ENCODE measurements around the gene TMEM169. TPM values are rescaled to one million over a fixed set of nuclear protein-coding genes. Genes with fewer than 3 reads are reported as not detected.
A peak's percentile ranks its signal among the peaks of the same experiment; 100 is the strongest.

TMEM169 gene
- total and polyA plus RNA-seq, 2 of the 13 experiments (the other 11 are each of a cell fraction or from before 2014, with no cell fraction given) = 1.5 to 4.5 TPM

- TF ChIP-seq, protein P1, sequence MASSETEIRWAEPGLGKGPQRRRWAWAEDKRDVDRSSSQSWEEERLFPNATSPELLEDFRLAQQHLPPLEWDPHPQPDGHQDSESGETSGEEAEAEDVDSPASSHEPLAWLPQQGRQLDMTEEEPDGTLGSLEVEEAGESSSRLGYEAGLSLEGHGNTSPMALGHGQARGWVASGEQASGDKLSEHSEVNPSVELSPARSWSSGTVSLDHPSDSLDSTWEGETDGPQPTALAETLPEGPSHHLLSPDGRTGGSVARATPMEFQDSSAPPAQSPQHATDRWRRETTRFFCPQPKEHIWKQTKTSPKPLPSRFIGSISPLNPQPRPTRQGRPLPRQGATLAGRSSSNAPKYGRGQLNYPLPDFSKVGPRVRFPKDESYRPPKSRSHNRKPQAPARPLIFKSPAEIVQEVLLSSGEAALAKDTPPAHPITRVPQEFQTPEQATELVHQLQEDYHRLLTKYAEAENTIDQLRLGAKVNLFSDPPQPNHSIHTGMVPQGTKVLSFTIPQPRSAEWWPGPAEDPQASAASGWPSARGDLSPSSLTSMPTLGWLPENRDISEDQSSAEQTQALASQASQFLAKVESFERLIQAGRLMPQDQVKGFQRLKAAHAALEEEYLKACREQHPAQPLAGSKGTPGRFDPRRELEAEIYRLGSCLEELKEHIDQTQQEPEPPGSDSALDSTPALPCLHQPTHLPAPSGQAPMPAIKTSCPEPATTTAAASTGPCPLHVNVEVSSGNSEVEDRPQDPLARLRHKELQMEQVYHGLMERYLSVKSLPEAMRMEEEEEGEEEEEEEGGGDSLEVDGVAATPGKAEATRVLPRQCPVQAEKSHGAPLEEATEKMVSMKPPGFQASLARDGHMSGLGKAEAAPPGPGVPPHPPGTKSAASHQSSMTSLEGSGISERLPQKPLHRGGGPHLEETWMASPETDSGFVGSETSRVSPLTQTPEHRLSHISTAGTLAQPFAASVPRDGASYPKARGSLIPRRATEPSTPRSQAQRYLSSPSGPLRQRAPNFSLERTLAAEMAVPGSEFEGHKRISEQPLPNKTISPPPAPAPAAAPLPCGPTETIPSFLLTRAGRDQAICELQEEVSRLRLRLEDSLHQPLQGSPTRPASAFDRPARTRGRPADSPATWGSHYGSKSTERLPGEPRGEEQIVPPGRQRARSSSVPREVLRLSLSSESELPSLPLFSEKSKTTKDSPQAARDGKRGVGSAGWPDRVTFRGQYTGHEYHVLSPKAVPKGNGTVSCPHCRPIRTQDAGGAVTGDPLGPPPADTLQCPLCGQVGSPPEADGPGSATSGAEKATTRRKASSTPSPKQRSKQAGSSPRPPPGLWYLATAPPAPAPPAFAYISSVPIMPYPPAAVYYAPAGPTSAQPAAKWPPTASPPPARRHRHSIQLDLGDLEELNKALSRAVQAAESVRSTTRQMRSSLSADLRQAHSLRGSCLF (CRISPR knock-in tag; IDR thresholded peaks at IDR 0.05; ENCODE audit: borderline replicate concordance) = peak; percentile 22; the same call in 1 of the 2 replicates
- TF ChIP-seq SIX4 (CRISPR knock-in tag; IDR thresholded peaks at IDR 0.05) (0 out of 2 replicates have a peak, but pooled peaks have one; percentile 15), ZNF850 (CRISPR knock-in tag; conservative IDR thresholded peaks at IDR 0.05) (no peak), ZNF839 (CRISPR knock-in tag; IDR thresholded peaks at IDR 0.05; ENCODE audit: borderline replicate concordance) (peak; percentile 94; the same call in 1 of the 2 replicates), PRDM4 (CRISPR knock-in tag; IDR thresholded peaks at IDR 0.05; ENCODE audit: borderline replicate concordance) (no peak), ZNF761 (CRISPR knock-in tag; conservative IDR thresholded peaks at IDR 0.05) (peak; percentile 79; the same call in 1 of the 2 replicates), ZNF441 (CRISPR knock-in tag; IDR thresholded peaks at IDR 0.05; ENCODE audit: borderline replicate concordance) (peak; percentile 90), POLR2A (IDR thresholded peaks at IDR 0.05; ENCODE audit: insufficient read depth in 1 of 2, low read depth in 2 of 2, low read length in 2 of 2) (peak; percentile 78 to 91), TEAD3 (CRISPR knock-in tag; optimal IDR thresholded peaks at IDR 0.05; ENCODE audit: borderline replicate concordance) (peak; percentile 94), MAX (IDR thresholded peaks at IDR 0.05) (peak; percentile 98), KDM2A (CRISPR knock-in tag; IDR thresholded peaks at IDR 0.05; ENCODE audit: borderline replicate concordance, low read depth) (peak; percentile 93)
- TF ChIP-seq, protein P2, sequence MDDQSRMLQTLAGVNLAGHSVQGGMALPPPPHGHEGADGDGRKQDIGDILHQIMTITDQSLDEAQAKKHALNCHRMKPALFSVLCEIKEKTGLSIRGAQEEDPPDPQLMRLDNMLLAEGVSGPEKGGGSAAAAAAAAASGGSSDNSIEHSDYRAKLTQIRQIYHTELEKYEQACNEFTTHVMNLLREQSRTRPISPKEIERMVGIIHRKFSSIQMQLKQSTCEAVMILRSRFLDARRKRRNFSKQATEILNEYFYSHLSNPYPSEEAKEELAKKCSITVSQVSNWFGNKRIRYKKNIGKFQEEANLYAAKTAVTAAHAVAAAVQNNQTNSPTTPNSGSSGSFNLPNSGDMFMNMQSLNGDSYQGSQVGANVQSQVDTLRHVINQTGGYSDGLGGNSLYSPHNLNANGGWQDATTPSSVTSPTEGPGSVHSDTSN (CRISPR knock-in tag; IDR thresholded peaks at IDR 0.05; ENCODE audit: borderline replicate concordance) = no peak
- TF ChIP-seq, protein P3, sequence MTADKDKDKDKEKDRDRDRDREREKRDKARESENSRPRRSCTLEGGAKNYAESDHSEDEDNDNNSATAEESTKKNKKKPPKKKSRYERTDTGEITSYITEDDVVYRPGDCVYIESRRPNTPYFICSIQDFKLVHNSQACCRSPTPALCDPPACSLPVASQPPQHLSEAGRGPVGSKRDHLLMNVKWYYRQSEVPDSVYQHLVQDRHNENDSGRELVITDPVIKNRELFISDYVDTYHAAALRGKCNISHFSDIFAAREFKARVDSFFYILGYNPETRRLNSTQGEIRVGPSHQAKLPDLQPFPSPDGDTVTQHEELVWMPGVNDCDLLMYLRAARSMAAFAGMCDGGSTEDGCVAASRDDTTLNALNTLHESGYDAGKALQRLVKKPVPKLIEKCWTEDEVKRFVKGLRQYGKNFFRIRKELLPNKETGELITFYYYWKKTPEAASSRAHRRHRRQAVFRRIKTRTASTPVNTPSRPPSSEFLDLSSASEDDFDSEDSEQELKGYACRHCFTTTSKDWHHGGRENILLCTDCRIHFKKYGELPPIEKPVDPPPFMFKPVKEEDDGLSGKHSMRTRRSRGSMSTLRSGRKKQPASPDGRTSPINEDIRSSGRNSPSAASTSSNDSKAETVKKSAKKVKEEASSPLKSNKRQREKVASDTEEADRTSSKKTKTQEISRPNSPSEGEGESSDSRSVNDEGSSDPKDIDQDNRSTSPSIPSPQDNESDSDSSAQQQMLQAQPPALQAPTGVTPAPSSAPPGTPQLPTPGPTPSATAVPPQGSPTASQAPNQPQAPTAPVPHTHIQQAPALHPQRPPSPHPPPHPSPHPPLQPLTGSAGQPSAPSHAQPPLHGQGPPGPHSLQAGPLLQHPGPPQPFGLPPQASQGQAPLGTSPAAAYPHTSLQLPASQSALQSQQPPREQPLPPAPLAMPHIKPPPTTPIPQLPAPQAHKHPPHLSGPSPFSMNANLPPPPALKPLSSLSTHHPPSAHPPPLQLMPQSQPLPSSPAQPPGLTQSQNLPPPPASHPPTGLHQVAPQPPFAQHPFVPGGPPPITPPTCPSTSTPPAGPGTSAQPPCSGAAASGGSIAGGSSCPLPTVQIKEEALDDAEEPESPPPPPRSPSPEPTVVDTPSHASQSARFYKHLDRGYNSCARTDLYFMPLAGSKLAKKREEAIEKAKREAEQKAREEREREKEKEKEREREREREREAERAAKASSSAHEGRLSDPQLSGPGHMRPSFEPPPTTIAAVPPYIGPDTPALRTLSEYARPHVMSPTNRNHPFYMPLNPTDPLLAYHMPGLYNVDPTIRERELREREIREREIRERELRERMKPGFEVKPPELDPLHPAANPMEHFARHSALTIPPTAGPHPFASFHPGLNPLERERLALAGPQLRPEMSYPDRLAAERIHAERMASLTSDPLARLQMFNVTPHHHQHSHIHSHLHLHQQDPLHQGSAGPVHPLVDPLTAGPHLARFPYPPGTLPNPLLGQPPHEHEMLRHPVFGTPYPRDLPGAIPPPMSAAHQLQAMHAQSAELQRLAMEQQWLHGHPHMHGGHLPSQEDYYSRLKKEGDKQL (CRISPR knock-in tag; IDR thresholded peaks at IDR 0.05; ENCODE audit: low read depth) = no peak; the same call in 1 of the 2 replicates
Measured at GRCh38 chr2:216108967-216109921, 27.5 kb downstream of the TMEM169 start, which contains the start of gene XRCC5 (continued).
